HS-27A (cell line): ENCODE results near the gene TSPOAP1.

Experiments used
- DNase-seq: peaks from one replicate; pipeline ENCODE4 v3.0.0-alpha.2; 2012; ENCODE audit warnings: low read depth, missing footprints

The TSPOAP1 gene

GRCh38 chr17:58302919-58303585, 25.5 kb downstream of the TSPOAP1 start:
- no peak for DNase-seq

GRCh38 chr17:58302171-58302918, 26.2 kb downstream of the TSPOAP1 start:
- no peak for DNase-seq

GRCh38 chr17:58301504-58302150, 27.0 kb downstream of the TSPOAP1 start:
- no peak for DNase-seq

- DNase-seq = no peak
Measured at GRCh38 chr17:58300336-58300735, 28.3 kb downstream of the TSPOAP1 start.

- DNase-seq = no peak
Measured at GRCh38 chr17:58294034-58294433, 34.6 kb downstream of the TSPOAP1 start.

- DNase-seq = no peak
Measured at GRCh38 chr17:58291246-58291645, 37.3 kb downstream of the TSPOAP1 start.

GRCh38 chr17:58289869-58290268, 38.7 kb downstream of the TSPOAP1 start:
- DNase-seq = no peak

- no peak for DNase-seq
Measured at GRCh38 chr17:58285422-58285810, 43.2 kb downstream of the TSPOAP1 start.

GRCh38 chr17:58284613-58285421, 43.8 kb downstream of the TSPOAP1 start:
- DNase-seq = no peak

GRCh38 chr17:58283674-58284612, 44.7 kb downstream of the TSPOAP1 start:
- DNase-seq = no peak

- no peak for DNase-seq
Measured at GRCh38 chr17:58282442-58282841, 46.2 kb downstream of the TSPOAP1 start.

- DNase-seq = no peak
Measured at GRCh38 chr17:58281511-58282011, 47.0 kb downstream of the TSPOAP1 start.

GRCh38 chr17:58280480-58281217, 47.9 kb downstream of the TSPOAP1 start, which contains the start of gene MPO:
MPO (minus strand) TSS chr17:58280935; CDS start chr17:58280758, 177 bp downstream.
- DNase-seq = no peak

- DNase-seq = no peak
Measured at GRCh38 chr17:58279736-58280479, 48.7 kb downstream of the TSPOAP1 start.

GRCh38 chr17:58279016-58279711, 49.4 kb downstream of the TSPOAP1 start:
- no peak for DNase-seq

GRCh38 chr17:58278661-58279015, 50.0 kb downstream of the TSPOAP1 start:
- no peak for DNase-seq

- no peak for DNase-seq
Measured at GRCh38 chr17:58277802-58278595, 50.6 kb downstream of the TSPOAP1 start.
